ENCODE results near the gene SDCBP2. TPM values are rescaled to one million over a fixed set of nuclear protein-coding genes. Genes with fewer than 3 reads are reported as not detected.

SDCBP2 gene
- total and polyA plus RNA-seq, 10 of the 15 experiments (the other 5 are each of a cell fraction or from before 2014, with no cell fraction given), result 0.16 to 2.4 (median 1.1) TPM; not detected in 1

- no TSS peak for BruUV-seq (replicated peaks)
- TF ChIP-seq KDM1A (IDR thresholded peaks at IDR 0.05; ENCODE audit: borderline replicate concordance) (no peak), ZBTB11 (CRISPR knock-in tag; IDR thresholded peaks at IDR 0.05) (no peak), NR2F1 (conservative IDR thresholded peaks at IDR 0.05) (no peak), CBX5 (IDR thresholded peaks at IDR 0.05; ENCODE audit: low read depth) (no peak), REST (IDR thresholded peaks at IDR 0.05; ENCODE audit: low read depth, low read length) (no peak), ZNF24 (IDR thresholded peaks at IDR 0.05) (peak; percentile 95), PRDM15 (CRISPR knock-in tag; IDR thresholded peaks at IDR 0.05) (no peak), EED (IDR thresholded peaks at IDR 0.05; ENCODE audit: low read depth) (peak; percentile 66), MXI1 (IDR thresholded peaks at IDR 0.05; ENCODE audit: low read depth, low read length) (no peak), NBN (IDR thresholded peaks at IDR 0.05) (no peak)
Observed at GRCh38 chr20:1376408-1377270, 47.7 kb upstream of the SDCBP2 start.

More at GRCh38 chr20:1376408-1377270, 47.7 kb upstream of the SDCBP2 start:
- ChIA-PET SMC1A (ENCODE audit: uncharacterized antibody, unreplicated experiment) (interaction anchor here (0.8 to 3.9 kb wide), 9 partner anchors 9 to 268 kb away, joined by 3 to 34 read pairs (median 4); partner anchors contain the start of genes FKBP1A and SDCBP2), CTCF (interaction anchor here (0.8 to 2.5 kb wide), 8 partner anchors 10 to 127 kb away, joined by 3 to 15 read pairs (median 5); no protein-coding TSS in a partner anchor), RAD21 (ENCODE audit: unreplicated experiment) (interaction anchor here (0.7 to 2.7 kb wide), 10 partner anchors 10 to 51 kb away, joined by 3 to 28 read pairs (median 3); partner anchors contain the start of genes FKBP1A and SDCBP2), POLR2A (interaction anchor here (0.5 to 4.1 kb wide), 9 partner anchors 11 to 358 kb away, joined by 3 to 46 read pairs (median 6); no protein-coding TSS in a partner anchor)
- Histone ChIP-seq H3K9me3 (replicated peaks; ENCODE audit: control insufficient read depth, insufficient read depth, low read length) (no peaks in the 10 kb centered on the region), H2AFZ (ENCODE audit: control insufficient read depth, low read depth, low read length) (no peak overlapping the region), H3K4me1 (ENCODE audit: control insufficient read depth, insufficient read depth, low read length) (peaks cover 35% of the 10 kb centered on the region), H3K36me3 (ENCODE audit: control insufficient read depth in 2 of 2, insufficient read depth in 2 of 2, low read length in 1 of 2) (peaks cover 8 to 25% of the 10 kb centered on the region in 2 experiments), H3K79me2 (ENCODE audit: control insufficient read depth, insufficient read depth, low read length) (peaks cover 70% of the 10 kb centered on the region), H4K20me1 (ENCODE audit: control insufficient read depth, insufficient read depth) (peaks cover 5% of the 10 kb centered on the region; the same call in 1 of the 2 replicates), H3K27me3 (replicated peaks in 1 of 2; ENCODE audit: control insufficient read depth in 2 of 2, insufficient read depth in 2 of 2, low read length in 1 of 2) (no peaks in the 10 kb centered on the region), H3K4me2 (ENCODE audit: control insufficient read depth, insufficient read depth) (peak overlapping the region; percentile 87), H3K4me3 (peak overlapping the region; percentile 57), H3K9ac (ENCODE audit: control insufficient read depth, insufficient read depth, low read length) (peak overlapping the region; percentile 47; the same call in 1 of the 2 replicates), H3K27ac (ENCODE audit: control insufficient read depth, insufficient read depth) (peak overlapping the region; percentile 85)
- FAIRE-seq (no peak), ATAC-seq (peak; percentile 68), DNase-seq (ENCODE audit: low read depth, low spot score) (no peak)
- in situ Hi-C loops (cut with MboI), result no loop called here
- 1% methylated on average over 7 of the region's 7 CpGs for whole genome bisulfite sequencing (ENCODE audit: insufficient coverage, insufficient replicate concordance, low lambda C conversion rate, missing lambda C conversion rate)
- intact Hi-C loops (cut with micrococcal nuclease; ENCODE audit: unreplicated experiment), result loop anchor here (2.0 kb wide), 1 partner anchor 52 kb away; no protein-coding TSS in a partner anchor

Data from GM12878 (cell line).